OCI-LY3 (cell line): ENCODE data around the gene MTMR10.

ENCODE experiments used
- H2AFZ ChIP-seq: fragments of 200-600, 300-600 bp; shearing (Covaris generic); 2 replicates; pipeline ENCODE4 v1.6.0; 2014; ENCODE audit warnings: antibody characterized with exemption, low read depth, low read length
- H3K27ac ChIP-seq: fragments of 200-600, 300-600 bp; sonication (generic); 2 replicates; pipeline ENCODE4 v1.5.1; 2014; ENCODE audit warnings: mild to moderate bottlenecking, low read length, moderate library complexity, mixed read lengths
- H3K27me3 ChIP-seq: fragments of 200-600, 300-600 bp; sonication (generic); 2 replicates; pipeline ENCODE4 v1.6.1; 2014; ENCODE audit warnings: low read depth, low read length, mixed read lengths
- H3K36me3 ChIP-seq: fragments of 200-600, 300-600 bp; sonication (generic); replicated peaks from 2 replicates; pipeline ENCODE3; 2014; ENCODE audit warnings: low read depth, low read length, mixed read lengths
- H3K4me1 ChIP-seq: fragments of 300-600, 200-600 bp; sonication (generic); 2 replicates; pipeline ENCODE4 v1.6.1; 2014; ENCODE audit warnings: low read length, mixed read lengths
- H3K4me2 ChIP-seq: fragments of 200-600, 300-600 bp; sonication (generic); 2 replicates; pipeline ENCODE4 v1.6.1; 2014; ENCODE audit warnings: low read length, mixed read lengths
- H3K4me3 ChIP-seq: fragments of 300-600, 200-600 bp; sonication (generic); 2 replicates; pipeline ENCODE4 v1.5.1; 2014; ENCODE audit warnings: antibody characterized with exemption, mild to moderate bottlenecking, low read length, moderate library complexity
- H3K79me2 ChIP-seq: fragments of 300-600, 200-600 bp; shearing (Covaris generic); 2 replicates; pipeline ENCODE4 v1.6.1; 2014; ENCODE audit warnings: mild to moderate bottlenecking, low read length, mixed read lengths
- H3K9ac ChIP-seq: fragments of 300-600, 200-600 bp; shearing (Covaris generic); 2 replicates; pipeline ENCODE4 v1.6.0; 2014; ENCODE audit warnings: mild to moderate bottlenecking, low read length, moderate library complexity
- H3K9me3 ChIP-seq: fragments of 200-600, 300-600 bp; shearing (Covaris generic); 2 replicates; pipeline ENCODE4 v1.6.1; 2014; ENCODE audit warnings: low read length, mixed read lengths; ENCODE audit not compliant: insufficient read depth
- H4K20me1 ChIP-seq: fragments of 200-600, 300-600 bp; sonication (generic); 2 replicates; pipeline ENCODE4 v1.6.1; 2016; ENCODE audit warnings: low read length, mixed read lengths; ENCODE audit not compliant: insufficient read depth
- CTCF ChIP-seq: fragments of 200-600, 300-600 bp; sonication (generic); IDR thresholded peaks from 2 replicates; pipeline ENCODE4 v1.5.1; 2014; ENCODE audit warnings: antibody characterized with exemption, low read length, low read depth
- EZH2phosphoT487 ChIP-seq: fragments of 200-600 bp; shearing (Covaris generic); IDR thresholded peaks from 2 replicates; pipeline ENCODE4 v1.6.1; 2018; ENCODE audit warnings: antibody characterized with exemption, mixed run types, low read depth

MTMR10 gene

GRCh38 chr15:31004220-31004733 lies 12.8 kb upstream of the MTMR10 start:
- H3K27me3 ChIP-seq, result peaks cover 24% of the 10 kb centered on the region
- no peak overlapping the region for H3K27ac ChIP-seq
- H2AFZ ChIP-seq, result no peak overlapping the region
- H3K4me3 ChIP-seq, result no peak overlapping the region
- H3K36me3 ChIP-seq, result no peaks in the 10 kb centered on the region
- H3K9me3 ChIP-seq, result no peaks in the 10 kb centered on the region
- H3K9ac ChIP-seq, result no peak overlapping the region
- H3K4me1 ChIP-seq, result peaks cover 6% of the 10 kb centered on the region
- H3K79me2 ChIP-seq, result no peaks in the 10 kb centered on the region
- TF ChIP-seq CTCF, result no peak
- no peak for TF ChIP-seq EZH2phosphoT487
- H4K20me1 ChIP-seq, result no peaks in the 10 kb centered on the region
- H3K4me2 ChIP-seq, result no peak overlapping the region

GRCh38 chr15:31001702-31002101 lies 10.3 kb upstream of the MTMR10 start:
- Histone ChIP-seq H3K4me1 (peaks cover 6% of the 10 kb centered on the region), H3K79me2 (no peaks in the 10 kb centered on the region), H2AFZ (no peak overlapping the region), H3K4me2 (no peak overlapping the region), H3K4me3 (no peak overlapping the region), H3K9ac (no peak overlapping the region), H3K36me3 (no peaks in the 10 kb centered on the region), H3K9me3 (no peaks in the 10 kb centered on the region), H4K20me1 (no peaks in the 10 kb centered on the region), H3K27ac (no peak overlapping the region), H3K27me3 (peaks cover 24% of the 10 kb centered on the region)
- TF ChIP-seq EZH2phosphoT487 (no peak), CTCF (no peak)

- Histone ChIP-seq H2AFZ (no peak overlapping the region), H3K27me3 (peaks cover 20% of the 10 kb centered on the region), H3K4me1 (peaks cover 9% of the 10 kb centered on the region), H3K9ac (no peak overlapping the region), H3K4me2 (no peak overlapping the region), H3K36me3 (no peaks in the 10 kb centered on the region), H3K9me3 (no peaks in the 10 kb centered on the region), H3K27ac (no peak overlapping the region), H3K79me2 (no peaks in the 10 kb centered on the region), H3K4me3 (no peak overlapping the region), H4K20me1 (no peaks in the 10 kb centered on the region)
- no peak for TF ChIP-seq EZH2phosphoT487
- no peak for TF ChIP-seq CTCF
Observed at GRCh38 chr15:30999729-31000128, 8.3 kb upstream of the MTMR10 start.

GRCh38 chr15:30997270-30997669 lies 5.8 kb upstream of the MTMR10 start:
- H3K79me2 ChIP-seq, result no peaks in the 10 kb centered on the region
- H3K4me1 ChIP-seq, result peaks cover 10% of the 10 kb centered on the region
- TF ChIP-seq EZH2phosphoT487, result no peak
- TF ChIP-seq CTCF, result no peak; the same call in 1 of the 2 replicates
- H4K20me1 ChIP-seq, result no peaks in the 10 kb centered on the region
- 0 out of 2 replicates have a peak, but pooled peaks cover under 1% of the 10 kb centered on the region for H3K27me3 ChIP-seq
- no peak overlapping the region for H3K27ac ChIP-seq
- H3K9me3 ChIP-seq, result no peaks in the 10 kb centered on the region
- H3K36me3 ChIP-seq, result no peaks in the 10 kb centered on the region
- H2AFZ ChIP-seq, result no peak overlapping the region
- no peak overlapping the region for H3K4me2 ChIP-seq
- no peak overlapping the region for H3K9ac ChIP-seq
- no peak overlapping the region for H3K4me3 ChIP-seq
